Suprapubic skin (tissue), 4 donors: Measurements from ENCODE around the gene SBNO2. TPM values are rescaled to one million over a fixed set of nuclear protein-coding genes. Genes with fewer than 3 reads are reported as not detected.

Experiments
- DNase-seq, 2 donors: peaks; one replicate each; pipeline ENCODE4 v3.0.0-alpha.2; 2019; ENCODE audit warnings: low spot score in 2 of 2
- H3K27ac ChIP-seq: fragments of 200-600 bp; sonication (generic); one replicate; pipeline ENCODE4 v1.5.1; 2019
- H3K27me3 ChIP-seq: fragments of 200-600 bp; sonication (generic); one replicate; pipeline ENCODE4 v1.5.1; 2019
- H3K36me3 ChIP-seq: fragments of 200-600 bp; sonication (generic); one replicate; pipeline ENCODE4 v1.5.1; 2019
- H3K4me1 ChIP-seq: fragments of 200-600 bp; sonication (generic); one replicate; pipeline ENCODE4 v1.5.1; 2019
- H3K4me3 ChIP-seq: fragments of 200-600 bp; sonication (generic); one replicate; pipeline ENCODE4 v1.5.1; 2019; ENCODE audit warnings: mild to moderate bottlenecking
- H3K9me3 ChIP-seq: fragments of 200-600 bp; sonication (generic); one replicate; pipeline ENCODE4 v1.5.1; 2019
- CTCF ChIP-seq, 2 donors: fragments of 200-600 bp in 1 of 2; fragments of 450-650 bp in 1 of 2; sonication (generic) in 1 of 2; IDR thresholded peaks; one replicate each; pipeline ENCODE4 v1.5.1; 2016 to 2019; ENCODE audit warnings: antibody characterized with exemption in 2 of 2, mild to moderate bottlenecking in 1 of 2, moderate library complexity in 1 of 2
- EP300 ChIP-seq: sonication (generic); formaldehyde crosslinking; IDR thresholded peaks from one replicate; pipeline ENCODE4 v1.6.1; 2017; ENCODE audit warnings: antibody characterized with exemption
- POLR2A ChIP-seq, 2 donors: fragments of 450-650 bp; IDR thresholded peaks; one replicate each; pipeline ENCODE4 v1.6.1; 2017; ENCODE audit warnings: antibody characterized with exemption in 2 of 2, mild to moderate bottlenecking in 2 of 2, moderate library complexity in 2 of 2
- POLR2AphosphoS5 ChIP-seq, 3 donors: sonication (generic); formaldehyde crosslinking; IDR thresholded peaks; one replicate each; pipeline ENCODE4 v1.6.1; 2017; ENCODE audit warnings: antibody characterized with exemption in 3 of 3
- WGBS: methylation state at CpG from one replicate; pipeline ENCODE4 v1.1.5; 2018; 5-methylcytosine and 5-hydroxymethylcytosine counted together
- total RNA-seq, 4 donors: library from RNA; depleted of rRNA; stranded (reverse); fragments of >200 nt; gene quantifications; one replicate each; pipeline ENCODE4 v1.1.0, GENCODE V29; 2016

Gene SBNO2
- total RNA-seq, 4 donors from 2014 or later = 36.7 to 58.9 (median 45.5) TPM

GRCh38 chr19:1134431-1134830 lies 39.6 kb downstream of the SBNO2 start:
- 91% methylated on average over 9 of the region's 11 CpGs for WGBS
- H3K27me3 ChIP-seq = no peaks in the 10 kb centered on the region

GRCh38 chr19:1133471-1133929 lies 40.6 kb downstream of the SBNO2 start:
- TF ChIP-seq EP300 = no peak
- no peak for TF ChIP-seq CTCF (IDR thresholded peaks at IDR 0.05)
- TF ChIP-seq POLR2AphosphoS5 (IDR thresholded peaks at IDR 0.05) = no peak
- no peak for TF ChIP-seq POLR2A (IDR thresholded peaks at IDR 0.05)
- peaks cover 75% of the 10 kb centered on the region for H3K4me1 ChIP-seq
- 87% methylated on average over 16 of the region's 25 CpGs for WGBS
- H3K4me3 ChIP-seq = no peak overlapping the region
- no peaks in the 10 kb centered on the region for H3K9me3 ChIP-seq
- H3K27me3 ChIP-seq = no peaks in the 10 kb centered on the region
- H3K36me3 ChIP-seq = peaks cover 12% of the 10 kb centered on the region
- no peak for DNase-seq
- H3K27ac ChIP-seq = peak overlapping the region; percentile 90

More at GRCh38 chr19:1134431-1134830, 39.6 kb downstream of the SBNO2 start:
- Histone ChIP-seq H3K9me3 (no peaks in the 10 kb centered on the region), H3K36me3 (peaks cover 22% of the 10 kb centered on the region), H3K27ac (no peak overlapping the region), H3K4me1 (peaks cover 65% of the 10 kb centered on the region), H3K4me3 (no peak overlapping the region)
- no peak for DNase-seq
- no peak for TF ChIP-seq POLR2AphosphoS5 (IDR thresholded peaks at IDR 0.05)
- TF ChIP-seq CTCF (IDR thresholded peaks at IDR 0.05) = no peak
- no peak for TF ChIP-seq POLR2A (IDR thresholded peaks at IDR 0.05)
- no peak for TF ChIP-seq EP300

GRCh38 chr19:1132552-1133383 lies 41.3 kb downstream of the SBNO2 start:
- peak overlapping the region; percentile 90 for H3K27ac ChIP-seq
- peak overlapping the region; percentile 63 for H3K4me3 ChIP-seq
- TF ChIP-seq POLR2A (IDR thresholded peaks at IDR 0.05) = no peak
- no peak for TF ChIP-seq EP300
- TF ChIP-seq POLR2AphosphoS5 (IDR thresholded peaks at IDR 0.05) = no peak
- no peak for TF ChIP-seq CTCF (IDR thresholded peaks at IDR 0.05)
- H3K9me3 ChIP-seq = no peaks in the 10 kb centered on the region
- peaks cover 13% of the 10 kb centered on the region for H3K36me3 ChIP-seq
- no peaks in the 10 kb centered on the region for H3K27me3 ChIP-seq
- no peak for DNase-seq
- WGBS = 85% methylated on average over 10 of the region's 48 CpGs
- peaks cover 80% of the 10 kb centered on the region for H3K4me1 ChIP-seq

GRCh38 chr19:1131718-1132551 lies 42.1 kb downstream of the SBNO2 start:
- peak; percentile 95 to 96 for DNase-seq
- no peaks in the 10 kb centered on the region for H3K9me3 ChIP-seq
- H3K4me1 ChIP-seq = peaks cover 80% of the 10 kb centered on the region
- under 1% methylated on average over 18 of the region's 64 CpGs for WGBS
- peaks cover 22% of the 10 kb centered on the region for H3K36me3 ChIP-seq
- no peak for TF ChIP-seq CTCF (IDR thresholded peaks at IDR 0.05)
- peak in 2 of 3 donors; percentile 69 to 75 for TF ChIP-seq POLR2AphosphoS5 (IDR thresholded peaks at IDR 0.05)
- no peak for TF ChIP-seq EP300
- TF ChIP-seq POLR2A (IDR thresholded peaks at IDR 0.05) = peak in 1 of 2 donors; percentile 28
- no peaks in the 10 kb centered on the region for H3K27me3 ChIP-seq
- H3K27ac ChIP-seq = peak overlapping the region; percentile 90
- peak overlapping the region; percentile 63 for H3K4me3 ChIP-seq
